HG03571 (cell line): ENCODE measurements around the gene BCL7B.
"Not testable (repeated sequence)": the region's sequence is repeated elsewhere in the genome, so short reads cannot be mapped to it uniquely, and the experiment has no call there.

Experiments used
- ATAC-seq: cut with Tn5 transposase; IDR thresholded peaks from one replicate; pipeline ENCODE4 v1.9.1; 2021; ENCODE audit not compliant: unreplicated experiment

The BCL7B gene

GRCh38 chr7:73504017-73504416 is 53.5 kb downstream of the BCL7B start:
- ATAC-seq: no peak

- no peak for ATAC-seq
Measured at GRCh38 chr7:73503229-73503628, 54.3 kb downstream of the BCL7B start.

GRCh38 chr7:73496626-73497025 is 60.9 kb downstream of the BCL7B start:
- no peak for ATAC-seq

- ATAC-seq: not testable (repeated sequence)
Measured at GRCh38 chr7:73495507-73495906, 62.0 kb downstream of the BCL7B start.

- ATAC-seq: no peak
Measured at GRCh38 chr7:73489976-73490375, 67.5 kb downstream of the BCL7B start.

GRCh38 chr7:73487486-73487885 is 70.0 kb downstream of the BCL7B start:
- no peak for ATAC-seq
